ENCODE data around the gene FBXO47.

FBXO47 gene

DNA sequence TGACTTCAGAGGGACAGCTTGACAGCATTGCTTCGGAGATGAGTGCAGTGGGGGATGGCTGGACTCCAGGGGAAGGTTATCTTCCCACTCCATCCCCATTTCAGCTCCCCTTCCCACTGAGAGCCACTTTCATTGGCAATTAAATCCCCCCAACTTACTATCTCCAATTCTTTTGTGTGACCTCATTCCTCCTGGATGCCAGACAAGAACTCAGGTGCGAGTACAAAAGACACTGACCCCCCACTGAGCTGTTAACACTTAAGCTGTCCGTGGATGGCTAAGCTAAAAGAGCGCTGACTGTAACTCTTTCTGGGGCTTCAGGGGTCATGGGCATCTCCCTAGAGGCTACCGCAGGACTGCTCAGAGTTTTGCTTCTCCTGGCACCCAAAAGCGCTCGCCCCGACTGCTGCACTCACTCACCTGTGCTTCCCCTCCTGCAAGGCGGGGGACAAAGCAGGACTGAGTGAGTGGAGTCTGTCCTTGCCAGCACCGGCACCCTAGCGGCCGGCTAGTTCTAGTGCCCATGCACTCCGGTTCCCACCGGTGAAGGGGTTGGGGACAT lies 44.8 kb upstream of the FBXO47 start:
- H3K4me3 ChIP-seq (ENCODE audit: low read length) = no peak overlapping the region
- TF ChIP-seq, protein P1, sequence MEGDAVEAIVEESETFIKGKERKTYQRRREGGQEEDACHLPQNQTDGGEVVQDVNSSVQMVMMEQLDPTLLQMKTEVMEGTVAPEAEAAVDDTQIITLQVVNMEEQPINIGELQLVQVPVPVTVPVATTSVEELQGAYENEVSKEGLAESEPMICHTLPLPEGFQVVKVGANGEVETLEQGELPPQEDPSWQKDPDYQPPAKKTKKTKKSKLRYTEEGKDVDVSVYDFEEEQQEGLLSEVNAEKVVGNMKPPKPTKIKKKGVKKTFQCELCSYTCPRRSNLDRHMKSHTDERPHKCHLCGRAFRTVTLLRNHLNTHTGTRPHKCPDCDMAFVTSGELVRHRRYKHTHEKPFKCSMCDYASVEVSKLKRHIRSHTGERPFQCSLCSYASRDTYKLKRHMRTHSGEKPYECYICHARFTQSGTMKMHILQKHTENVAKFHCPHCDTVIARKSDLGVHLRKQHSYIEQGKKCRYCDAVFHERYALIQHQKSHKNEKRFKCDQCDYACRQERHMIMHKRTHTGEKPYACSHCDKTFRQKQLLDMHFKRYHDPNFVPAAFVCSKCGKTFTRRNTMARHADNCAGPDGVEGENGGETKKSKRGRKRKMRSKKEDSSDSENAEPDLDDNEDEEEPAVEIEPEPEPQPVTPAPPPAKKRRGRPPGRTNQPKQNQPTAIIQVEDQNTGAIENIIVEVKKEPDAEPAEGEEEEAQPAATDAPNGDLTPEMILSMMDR (conservative IDR thresholded peaks at IDR 0.05; ENCODE audit: low read depth, low read length) = no peak
- no peak for DNase-seq (ENCODE audit: low read depth)

DNA sequence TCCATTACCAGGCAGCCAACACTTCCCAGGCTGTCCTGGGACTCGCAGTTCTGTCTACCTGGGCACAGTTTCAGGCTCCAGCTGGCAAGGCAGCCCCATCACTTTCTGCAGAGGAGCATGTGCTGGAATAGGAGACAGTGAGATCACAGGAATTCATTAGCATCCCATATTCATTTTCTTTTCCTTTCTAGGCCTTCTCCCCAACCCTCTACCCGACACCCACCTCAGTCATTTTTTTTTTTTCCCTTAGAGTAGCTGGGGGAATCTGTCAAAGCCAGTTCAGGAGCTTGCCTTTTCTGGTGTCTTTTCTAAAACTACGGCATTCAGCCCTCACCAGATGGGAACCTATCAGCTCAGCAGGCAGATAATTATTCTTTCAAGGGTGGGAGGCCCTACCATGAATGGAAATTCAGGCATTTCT lies 42.4 kb upstream of the FBXO47 start:
- H3K4me3 ChIP-seq (ENCODE audit: low read length) = no peak overlapping the region
- TF ChIP-seq, protein P1 (conservative IDR thresholded peaks at IDR 0.05; ENCODE audit: low read depth, low read length) = no peak
- DNase-seq (ENCODE audit: low read depth) = no peak

DNA sequence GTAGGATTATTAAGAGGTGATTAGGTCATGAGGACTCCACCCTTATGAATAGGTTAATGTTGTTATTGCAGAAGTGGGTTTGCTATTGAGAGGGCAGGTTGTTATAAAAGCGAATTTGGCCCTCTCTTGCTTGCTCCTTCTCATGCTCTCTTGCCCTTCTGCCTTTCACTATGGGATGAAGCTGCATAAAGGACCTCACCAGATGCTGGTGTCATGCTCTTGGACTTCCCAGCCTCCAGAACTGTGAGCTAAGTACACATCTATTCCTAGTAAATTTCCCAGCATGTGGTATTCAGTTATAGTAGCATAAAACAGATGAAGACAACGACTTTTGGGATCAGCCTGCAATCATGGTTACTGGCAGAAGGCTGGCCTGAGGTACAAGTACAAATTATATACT lies 41.4 kb upstream of the FBXO47 start:
- no peak for DNase-seq (ENCODE audit: low read depth)
- no peak overlapping the region for H3K4me3 ChIP-seq (ENCODE audit: low read length)
- TF ChIP-seq, protein P1 (conservative IDR thresholded peaks at IDR 0.05; ENCODE audit: low read depth, low read length) = no peak

DNA sequence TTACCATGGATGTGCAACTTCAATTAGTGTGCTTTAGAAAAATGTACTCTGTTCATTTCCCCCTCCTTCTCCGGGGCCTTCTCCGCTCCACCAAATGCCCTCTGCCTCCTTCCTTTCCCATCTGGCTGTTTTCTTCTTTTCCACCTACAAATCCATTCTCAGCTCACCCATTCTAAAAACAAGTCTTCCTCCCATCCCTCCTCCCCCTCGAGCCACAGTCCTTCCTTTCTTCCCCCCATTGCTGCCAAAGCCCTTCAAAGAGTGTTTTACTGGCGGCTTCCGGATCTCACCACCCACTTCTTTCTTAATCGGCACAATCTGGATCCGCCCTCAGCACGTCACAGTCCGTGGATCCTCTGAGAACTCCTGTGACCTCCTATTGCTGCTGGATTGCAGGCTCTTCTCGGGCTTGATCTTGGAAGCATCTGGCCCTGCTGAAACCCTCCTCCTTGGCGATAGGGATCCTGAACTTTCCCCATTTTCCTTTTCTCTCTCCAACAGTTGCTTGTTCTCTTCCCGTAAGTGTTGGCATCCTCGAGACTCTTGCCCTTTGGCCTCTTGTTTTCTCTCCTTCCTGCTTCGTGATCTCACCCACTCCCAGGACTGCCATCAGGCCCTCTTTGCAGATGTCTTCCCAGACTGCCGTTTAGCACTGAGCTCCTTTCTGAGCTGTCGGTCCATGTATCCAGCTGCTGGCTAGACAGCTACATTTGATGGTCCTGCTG lies 36.0 kb upstream of the FBXO47 start:
- DNase-seq (ENCODE audit: low read depth) = no peak
- H3K4me3 ChIP-seq (ENCODE audit: low read length) = no peak overlapping the region
- TF ChIP-seq, protein P1 (conservative IDR thresholded peaks at IDR 0.05; ENCODE audit: low read depth, low read length) = no peak

DNA sequence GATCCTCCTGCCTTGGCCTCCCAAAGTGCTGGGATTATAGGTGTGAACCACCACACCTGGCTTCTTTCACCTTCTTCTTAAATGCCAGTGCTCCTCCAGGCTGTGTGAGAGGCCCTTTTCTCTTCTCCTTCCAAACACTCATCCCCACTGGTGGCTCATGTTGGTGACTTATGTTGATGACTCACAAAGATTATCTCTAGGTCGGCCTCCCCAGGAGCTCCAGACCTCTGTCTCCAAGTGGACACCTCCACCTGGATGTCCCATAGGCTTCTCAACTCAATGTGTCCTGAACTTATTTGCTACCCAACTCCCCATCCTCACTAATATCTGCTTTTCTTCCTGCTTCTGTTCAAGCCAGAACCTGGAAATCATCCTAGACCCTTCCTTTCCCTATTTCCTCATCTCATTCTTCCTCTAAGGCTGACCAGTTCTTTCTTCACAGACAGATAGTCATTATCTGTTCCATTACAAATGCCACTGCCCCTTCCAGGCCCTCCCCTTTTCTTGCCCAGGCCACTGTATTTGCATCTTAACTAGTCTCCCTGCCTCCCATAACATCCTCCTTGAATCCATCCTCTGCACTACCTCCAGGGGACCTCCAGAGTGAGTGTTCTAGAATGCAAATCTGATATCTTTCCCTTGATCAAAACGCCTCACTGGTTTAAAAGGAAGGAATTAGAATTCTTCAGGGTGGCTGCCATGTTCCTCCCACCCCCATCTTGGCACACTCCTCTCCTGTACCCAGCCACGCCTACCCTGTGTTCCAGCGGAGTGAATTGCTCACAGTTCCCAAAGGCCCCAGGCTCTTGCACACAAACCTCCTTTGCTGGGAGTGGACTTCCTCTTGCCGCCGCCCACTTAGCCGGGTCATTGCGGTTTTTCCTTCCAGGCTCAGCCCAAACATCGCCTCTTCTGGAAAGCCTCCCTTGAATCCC lies 34.8 kb upstream of the FBXO47 start:
- DNase-seq (ENCODE audit: low read depth) = no peak
- H3K4me3 ChIP-seq (ENCODE audit: low read length) = no peak overlapping the region
- TF ChIP-seq, protein P1 (conservative IDR thresholded peaks at IDR 0.05; ENCODE audit: low read depth, low read length) = no peak

- H3K4me3 ChIP-seq (ENCODE audit: low read length) = no peak overlapping the region
- no peak for DNase-seq (ENCODE audit: low read depth)
- TF ChIP-seq, protein P1 (conservative IDR thresholded peaks at IDR 0.05; ENCODE audit: low read depth, low read length) = no peak
Measured at GRCh38 chr17:39000021-39000601, 32.9 kb upstream of the FBXO47 start.
